Activated CD4-positive, CD25-positive, alpha-beta regulatory T cell treated with anti-CD3 and anti-CD28 coated beads, Interleukin-2, amount 50 U/mL, for 72 hours (primary cell): ENCODE measurements around the gene ZSWIM3.
A peak's percentile ranks its signal among the peaks of the same experiment; 100 is the strongest.

ENCODE experiments used
- DNase-seq: peaks from one replicate; pipeline ENCODE4 v3.0.0; 2021

Gene ZSWIM3

DNA sequence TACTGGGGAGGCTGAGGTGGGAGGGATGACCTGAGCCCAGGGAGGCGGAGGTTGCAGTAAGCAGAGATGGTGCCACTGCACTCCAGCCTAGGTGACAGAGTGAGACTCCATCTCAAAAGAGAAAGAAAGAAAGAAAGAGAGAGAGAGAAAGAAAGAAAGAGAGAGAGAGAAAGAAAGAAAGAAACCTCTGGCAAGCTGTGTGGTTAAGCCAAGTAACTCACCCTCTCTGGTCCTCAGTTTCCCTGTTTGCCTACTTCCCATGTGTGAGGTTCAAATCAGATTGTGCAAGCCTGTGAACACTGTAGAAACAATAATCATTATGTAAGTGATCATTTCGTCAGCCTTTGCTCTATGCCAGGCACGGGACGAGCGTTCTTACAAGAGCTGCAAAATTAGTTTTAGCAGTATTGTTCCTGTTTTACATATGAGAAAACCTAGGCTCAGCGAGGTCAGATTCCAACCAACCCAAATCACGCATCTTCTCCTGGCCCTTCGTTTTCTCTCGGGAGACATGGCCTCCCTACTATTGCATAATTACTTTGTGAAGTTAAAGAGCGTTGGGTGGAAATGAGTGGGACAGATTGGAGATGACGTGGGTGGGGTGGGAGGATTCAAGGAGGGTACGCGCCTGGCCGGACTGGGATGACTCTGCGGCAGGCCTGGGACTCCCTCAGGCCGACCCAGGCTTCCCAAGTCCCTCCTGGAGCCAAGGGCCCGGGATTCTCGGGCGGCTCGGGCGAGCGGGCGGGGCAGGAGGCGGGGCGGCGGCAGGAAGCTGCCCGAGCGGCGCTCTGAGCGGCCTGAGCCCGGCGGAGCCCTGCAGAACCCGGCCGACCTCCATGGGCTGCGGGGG is 24.2 kb upstream of the ZSWIM3 start, which contains the start of gene SNX21:
SNX21 (plus strand) TSS at position 770 of the 853 bp plus-strand sequence. CDS start 121 bp downstream, outside the sequence.
- DNase-seq, result no peak

DNA sequence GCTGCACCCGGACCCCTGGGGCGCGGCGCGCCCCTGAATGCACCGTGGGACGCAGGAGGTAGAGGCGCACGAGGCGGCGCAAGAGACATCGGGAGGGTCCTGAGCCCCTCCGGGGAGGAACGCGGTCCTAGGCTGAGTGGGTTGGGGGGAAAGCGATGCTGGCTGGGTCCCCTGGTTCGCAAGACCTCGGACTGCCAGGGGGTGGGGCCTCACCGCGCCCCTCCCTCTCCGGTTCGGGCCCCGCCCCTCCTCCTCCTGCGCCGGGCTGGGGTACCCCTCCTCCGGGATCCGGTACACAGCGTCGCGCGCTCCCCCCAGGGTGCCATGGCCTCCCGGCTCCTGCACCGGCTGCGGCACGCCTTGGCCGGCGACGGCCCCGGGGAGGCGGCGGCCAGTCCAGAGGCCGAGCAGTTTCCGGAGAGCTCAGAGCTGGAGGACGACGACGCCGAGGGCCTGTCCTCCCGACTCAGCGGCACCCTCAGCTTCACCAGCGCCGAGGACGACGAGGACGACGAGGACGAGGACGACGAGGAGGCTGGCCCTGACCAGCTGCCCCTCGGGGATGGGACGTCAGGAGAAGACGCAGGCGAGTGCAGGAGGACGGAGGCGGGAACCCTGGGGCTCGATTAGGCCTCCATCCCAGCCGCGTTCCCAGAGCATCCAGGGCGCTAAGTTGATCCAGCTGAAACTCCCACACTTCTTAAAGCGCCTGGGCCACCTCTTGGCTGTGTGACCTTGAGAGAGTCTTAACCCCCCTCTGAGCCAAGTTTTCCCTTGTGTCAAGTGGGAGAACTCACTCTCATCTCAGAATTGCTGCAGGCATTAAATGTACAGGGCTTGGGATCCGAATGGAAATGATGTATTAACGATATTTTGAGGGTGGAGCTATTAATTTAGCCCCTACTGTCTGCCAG is 23.3 kb upstream of the ZSWIM3 start:
- peak; percentile 65 for DNase-seq

DNA sequence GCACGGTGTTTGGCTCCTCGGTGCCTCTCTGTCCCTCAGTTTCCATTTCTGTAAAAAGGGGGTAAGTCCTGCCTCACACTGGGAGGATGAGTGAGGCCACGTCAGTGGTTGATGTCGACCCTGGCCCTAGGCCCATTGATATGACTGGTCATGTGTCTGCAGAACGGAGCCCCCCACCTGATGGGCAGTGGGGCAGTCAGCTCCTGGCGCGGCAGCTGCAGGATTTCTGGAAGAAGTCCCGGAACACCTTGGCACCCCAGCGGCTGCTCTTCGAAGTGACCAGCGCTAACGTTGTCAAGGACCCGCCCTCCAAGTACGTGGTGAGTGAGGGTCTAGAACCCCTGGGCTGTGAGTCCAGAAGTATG is 22.6 kb upstream of the ZSWIM3 start:
- no peak for DNase-seq

DNA sequence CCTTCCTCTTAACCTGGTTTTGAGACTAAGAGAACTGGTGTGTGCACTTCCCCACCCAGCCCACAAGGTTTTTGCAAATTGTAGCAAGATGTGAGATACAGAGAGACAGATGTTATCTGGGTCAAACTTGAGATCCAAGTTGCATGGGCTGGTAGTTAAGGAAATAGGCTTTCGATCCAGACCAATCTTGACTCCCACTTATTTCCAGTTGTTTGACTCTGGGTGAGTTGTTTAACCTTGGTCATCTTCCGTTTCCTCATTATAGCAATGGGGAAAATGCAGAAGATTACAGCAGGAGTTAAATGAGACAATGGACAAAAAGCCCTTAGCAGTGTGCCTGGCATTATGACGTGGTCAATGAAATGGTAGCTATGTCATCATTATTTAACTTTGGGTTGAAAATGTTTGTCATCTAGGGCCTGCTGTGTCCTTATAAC is 22.1 kb upstream of the ZSWIM3 start:
- no peak for DNase-seq

DNA sequence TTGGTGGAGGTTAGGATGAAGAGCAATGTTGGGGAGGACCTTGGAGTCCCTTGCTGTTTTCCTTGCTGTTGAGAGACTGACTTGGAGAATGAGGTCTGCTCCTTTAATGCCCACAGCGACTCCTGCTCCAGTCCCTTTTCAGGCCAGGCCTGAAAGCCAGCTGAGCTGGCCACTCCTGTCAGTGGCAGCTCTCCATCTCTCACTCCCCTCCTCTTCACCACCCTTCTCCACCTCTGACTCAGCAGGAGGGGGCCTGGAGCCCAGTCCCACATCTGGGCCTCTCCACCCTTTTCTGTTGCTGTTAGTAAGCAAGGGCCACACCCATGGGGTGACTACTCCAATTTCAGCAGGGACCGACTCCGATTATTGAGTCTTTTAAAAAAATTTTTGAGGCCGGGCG is 21.6 kb upstream of the ZSWIM3 start:
- no peak for DNase-seq

DNA sequence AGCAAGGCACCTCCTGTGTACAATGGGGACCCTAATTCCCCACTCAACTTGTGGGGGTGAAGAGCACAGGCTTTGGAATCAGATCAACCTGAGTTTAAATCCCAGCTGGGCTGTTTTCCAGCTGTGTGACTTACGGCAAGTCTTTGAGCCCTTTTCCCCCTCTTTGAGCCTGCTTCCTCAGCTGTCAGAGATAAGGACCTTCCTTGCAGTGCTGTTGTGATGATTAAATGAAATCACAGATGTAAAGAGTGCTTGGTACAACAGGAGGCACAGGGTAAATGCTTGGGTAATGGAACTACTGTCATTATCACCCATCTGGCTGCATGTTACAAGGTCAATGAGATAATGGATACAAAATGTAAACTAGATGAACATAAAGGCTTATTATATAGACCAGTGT is 20.6 kb upstream of the ZSWIM3 start:
- no peak for DNase-seq

DNA sequence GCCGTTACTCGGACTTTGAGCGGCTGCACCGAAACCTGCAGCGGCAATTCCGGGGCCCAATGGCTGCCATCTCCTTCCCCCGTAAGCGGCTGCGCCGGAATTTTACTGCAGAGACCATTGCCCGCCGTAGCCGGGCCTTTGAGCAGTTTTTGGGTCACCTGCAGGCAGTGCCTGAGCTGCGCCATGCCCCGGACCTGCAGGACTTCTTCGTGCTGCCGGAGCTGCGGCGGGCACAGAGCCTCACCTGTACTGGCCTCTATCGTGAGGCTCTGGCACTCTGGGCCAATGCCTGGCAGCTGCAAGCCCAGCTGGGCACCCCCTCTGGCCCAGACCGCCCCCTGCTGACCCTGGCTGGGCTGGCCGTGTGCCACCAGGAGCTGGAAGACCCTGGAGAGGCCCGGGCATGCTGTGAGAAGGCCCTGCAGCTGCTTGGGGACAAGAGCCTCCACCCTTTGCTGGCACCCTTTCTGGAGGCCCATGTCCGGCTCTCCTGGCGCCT is 16.7 kb upstream of the ZSWIM3 start:
- DNase-seq, result no peak

DNA sequence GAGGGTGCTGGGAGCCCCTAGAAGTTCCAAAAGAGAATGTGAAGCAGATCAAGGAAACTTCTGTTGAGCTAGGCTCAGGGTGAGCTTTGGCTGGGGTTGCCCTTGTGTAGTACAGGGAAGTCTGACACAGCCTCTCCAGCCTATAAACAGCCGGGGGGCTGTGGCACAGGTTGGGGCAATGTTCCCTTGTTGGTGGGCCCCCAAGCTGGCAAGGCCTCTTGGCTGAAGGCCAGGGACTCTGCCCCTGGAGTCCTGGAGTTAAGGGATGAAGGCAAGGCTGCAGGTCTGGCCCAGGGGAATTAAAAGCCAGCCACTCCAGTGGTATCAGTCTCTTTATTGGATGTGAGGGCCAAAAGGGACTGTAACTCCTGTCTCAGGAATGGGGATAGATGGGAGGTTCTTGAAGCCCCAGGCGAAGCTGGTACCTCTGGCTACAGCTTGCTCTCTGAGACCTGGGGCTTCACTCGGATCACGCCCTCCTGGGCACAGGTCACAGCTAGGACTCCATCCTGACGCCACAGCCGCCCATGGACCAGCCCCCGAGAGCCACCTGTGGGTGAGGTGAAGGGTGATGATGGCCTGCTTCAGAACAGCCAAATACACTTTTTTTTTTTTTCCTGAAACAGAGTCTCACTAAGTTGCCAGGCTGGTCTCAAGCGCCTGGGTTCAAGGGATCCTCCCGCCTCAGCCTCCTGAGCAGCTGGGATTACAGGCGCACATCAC is 15.8 kb upstream of the ZSWIM3 start:
- no peak for DNase-seq

DNA sequence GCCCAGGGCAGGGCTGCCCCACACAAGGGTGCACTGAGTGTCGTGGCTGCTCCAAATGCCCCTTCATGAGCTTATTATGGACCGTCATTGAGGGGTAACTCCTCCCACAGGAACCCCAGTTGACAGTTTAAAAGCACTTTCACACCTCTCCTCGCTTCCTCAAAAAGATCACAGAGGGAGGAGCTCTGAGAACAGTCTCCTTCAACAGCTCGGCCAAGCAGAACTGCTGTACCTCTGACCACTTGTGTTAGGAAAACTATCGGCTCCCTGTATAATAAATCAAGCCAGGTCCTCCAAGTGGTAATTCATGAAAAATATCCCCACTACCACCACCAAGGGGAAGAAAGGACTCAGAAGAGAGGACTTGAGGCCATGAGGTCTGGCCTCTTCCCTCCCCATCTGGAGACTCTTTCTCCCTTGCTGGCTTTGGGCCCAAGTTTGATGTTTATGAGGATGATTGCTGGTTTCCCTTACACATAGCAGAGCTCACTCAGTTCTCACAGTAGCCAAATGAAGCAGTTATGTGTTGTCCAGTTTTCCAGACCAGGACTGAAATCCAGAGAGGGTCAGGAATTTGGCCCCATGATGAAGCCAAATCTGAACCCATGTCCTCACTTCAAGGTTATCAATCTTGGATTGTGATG is 15.1 kb upstream of the ZSWIM3 start:
- DNase-seq, result no peak

DNA sequence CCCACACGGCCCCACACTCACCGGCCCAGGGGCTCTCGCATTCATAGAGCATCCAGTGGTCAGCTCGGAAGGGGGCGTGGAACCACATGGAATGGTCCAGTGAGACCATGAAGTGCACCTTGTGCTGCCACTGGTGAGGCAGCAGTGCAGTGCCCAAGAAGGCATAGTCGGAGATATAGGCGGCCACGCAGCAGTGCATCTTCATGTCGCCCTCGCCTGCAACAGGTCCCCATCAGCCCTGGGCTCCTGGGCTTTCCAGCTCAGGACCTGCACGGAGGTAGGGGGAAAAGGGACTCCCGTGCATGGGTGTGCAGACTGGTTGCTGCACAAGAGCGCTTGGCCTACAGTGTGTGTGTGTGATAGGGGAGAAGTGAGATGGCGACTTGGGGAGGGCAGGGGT is 13.9 kb upstream of the ZSWIM3 start:
- no peak for DNase-seq

DNA sequence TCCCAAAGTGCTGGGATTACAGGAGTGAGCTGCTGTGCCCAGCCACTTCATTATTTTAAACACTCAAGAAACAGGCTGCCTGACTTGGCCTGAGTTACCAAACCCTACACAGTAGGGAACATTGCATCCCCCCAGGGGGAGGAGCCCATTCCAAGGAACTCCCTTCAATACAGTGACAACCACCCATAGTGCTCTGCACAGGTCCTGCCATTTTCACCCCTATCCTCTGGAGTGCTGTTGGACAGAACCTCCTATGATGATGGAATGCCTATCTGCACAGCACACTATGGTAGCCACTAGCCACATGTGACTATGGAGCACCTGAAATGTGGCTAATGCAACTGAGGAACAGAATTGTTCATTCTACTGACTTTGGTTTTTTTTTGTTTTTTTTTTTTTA is 12.0 kb upstream of the ZSWIM3 start:
- no peak for DNase-seq

DNA sequence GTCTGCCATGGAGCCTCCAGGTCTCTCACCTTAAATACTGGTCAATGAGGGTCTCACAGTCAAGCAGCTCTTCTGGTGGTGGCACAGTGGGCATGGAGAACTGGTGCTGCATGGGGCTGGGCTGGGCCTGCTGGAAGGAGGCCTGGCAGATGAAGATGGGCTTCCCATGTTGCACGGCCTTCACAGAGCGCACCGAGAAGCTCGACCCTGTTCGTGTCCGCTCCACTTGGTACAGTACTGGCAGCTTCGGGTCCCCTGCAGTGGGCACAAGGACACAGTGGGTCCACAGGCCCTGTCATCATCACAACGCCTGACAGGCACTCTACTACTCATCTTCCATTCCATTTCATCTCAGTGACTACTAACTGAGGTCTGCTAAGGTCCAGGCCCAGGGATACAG is 9.0 kb upstream of the ZSWIM3 start:
- no peak for DNase-seq

DNA sequence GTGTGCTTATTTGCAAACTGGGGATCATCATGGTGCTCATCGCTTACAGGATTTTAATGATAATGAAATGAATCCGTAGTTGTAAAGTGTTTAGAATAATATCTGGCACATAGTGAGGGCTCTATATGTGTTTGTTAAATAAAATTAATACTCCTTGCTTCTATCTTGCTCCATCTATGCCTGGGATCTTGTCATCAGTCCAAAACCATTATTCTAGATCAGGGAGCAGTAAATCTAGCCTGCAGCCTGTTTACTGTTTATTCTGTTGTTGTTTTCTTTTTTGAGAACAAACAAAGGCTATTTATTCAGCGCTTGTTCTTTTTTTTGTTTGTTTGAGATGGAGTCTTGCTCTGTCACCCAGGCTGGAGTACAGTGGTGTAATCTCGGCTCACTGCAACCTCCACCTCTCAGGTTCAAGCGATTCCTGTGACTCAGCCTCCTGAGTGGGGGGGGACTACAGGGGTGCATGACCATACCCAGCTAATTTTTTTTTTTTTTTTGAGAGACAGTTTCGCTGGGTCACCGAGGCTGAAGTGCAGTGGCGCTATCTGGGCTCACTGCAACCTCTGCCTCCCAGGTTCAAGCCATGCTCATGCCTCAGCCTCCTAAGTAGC is 8.3 kb upstream of the ZSWIM3 start:
- no peak for DNase-seq

DNA sequence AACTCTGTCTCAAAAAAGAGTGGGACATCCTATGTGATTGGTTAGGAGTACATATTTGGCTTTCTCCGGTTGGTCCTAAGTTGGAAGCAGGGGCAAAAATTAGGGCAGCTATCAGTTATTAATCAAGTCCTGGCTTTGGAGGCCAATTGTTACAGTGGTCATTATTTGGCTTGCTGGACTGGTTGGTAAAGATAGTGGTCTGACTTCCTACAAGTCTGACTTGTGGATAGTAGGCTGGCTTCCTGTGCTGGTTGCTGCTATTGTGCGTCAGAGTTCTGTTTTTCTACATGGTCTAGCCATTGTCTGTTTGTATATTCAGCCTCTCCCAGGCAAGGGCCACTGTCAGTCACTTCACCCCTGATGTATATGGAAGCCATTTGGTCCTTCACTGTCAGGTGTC is 7.2 kb upstream of the ZSWIM3 start:
- DNase-seq, result no peak

DNA sequence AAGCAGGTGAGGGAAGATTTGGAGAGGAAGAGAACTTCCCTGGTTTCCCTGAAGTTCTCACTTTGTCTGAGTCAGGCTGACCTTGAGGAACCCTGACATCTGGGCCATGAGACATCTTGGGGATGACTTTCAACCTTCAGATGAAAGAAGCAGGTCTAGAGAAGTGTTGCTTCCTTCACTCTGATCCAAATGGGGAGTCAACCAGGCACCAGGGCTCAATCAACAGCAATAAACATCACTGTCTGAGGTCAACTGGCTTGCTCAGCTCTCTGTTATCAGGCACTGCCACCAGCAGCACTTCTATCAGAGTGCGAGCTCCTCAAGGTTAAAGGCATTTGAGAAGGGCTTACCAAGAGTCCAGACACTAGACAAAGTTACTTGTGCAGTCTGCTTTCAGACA is 6.5 kb upstream of the ZSWIM3 start:
- DNase-seq, result no peak

DNA sequence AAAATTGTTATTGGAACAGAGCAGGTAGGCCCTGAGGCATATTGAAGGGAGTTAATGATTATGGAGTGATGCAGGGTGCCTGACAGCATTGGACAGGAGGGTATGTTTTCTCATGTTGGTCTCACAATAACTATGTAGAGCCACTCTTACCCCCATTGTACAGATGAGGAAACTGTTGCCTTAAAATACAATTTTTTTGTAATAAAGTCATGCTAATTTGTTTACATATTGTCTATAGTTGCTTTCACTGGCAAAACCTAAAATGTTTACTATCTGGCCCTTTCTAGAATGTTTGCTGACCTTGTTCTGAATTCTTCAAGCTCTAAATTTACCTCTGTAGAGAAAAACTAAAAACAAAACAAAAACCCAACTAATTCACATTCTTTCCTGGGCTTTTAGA is 5.9 kb upstream of the ZSWIM3 start:
- no peak for DNase-seq

DNA sequence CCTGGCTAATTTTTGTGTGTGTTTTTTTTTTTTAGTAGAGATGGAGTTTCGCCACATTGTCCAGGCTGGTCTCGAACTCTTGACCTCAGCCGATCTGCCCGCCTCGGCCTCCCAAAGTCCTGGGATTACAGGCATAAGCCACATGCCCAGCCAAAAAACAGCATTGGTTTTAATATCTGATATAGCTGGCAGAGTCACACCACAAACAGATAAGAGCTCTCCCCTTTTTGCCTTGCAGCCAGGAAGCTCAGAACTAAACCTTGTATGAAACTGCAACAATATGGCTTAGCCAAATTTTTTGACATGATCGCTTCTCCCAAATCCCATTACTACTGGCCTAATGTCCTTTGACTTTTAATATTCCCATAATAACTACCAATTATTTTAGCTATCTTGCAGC is 5.1 kb upstream of the ZSWIM3 start:
- no peak for DNase-seq

DNA sequence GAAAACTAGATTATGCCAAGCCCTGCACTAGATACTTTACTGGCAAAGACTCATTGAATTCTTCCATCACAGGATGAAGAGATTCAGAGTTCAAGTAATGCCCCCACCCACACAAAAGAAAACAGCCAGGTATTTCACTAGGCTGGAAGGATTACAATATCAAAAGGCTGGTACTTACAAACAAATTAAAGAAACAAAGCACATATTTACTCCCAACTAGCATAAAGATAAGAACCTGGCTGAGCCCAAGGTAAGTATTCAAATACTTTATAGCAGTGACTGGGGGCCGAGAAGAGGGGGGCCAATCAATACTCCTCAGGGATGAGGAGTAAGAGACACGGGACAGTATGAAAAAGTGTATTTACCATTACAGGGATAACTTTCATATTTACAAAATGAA is 3.9 kb upstream of the ZSWIM3 start:
- no peak for DNase-seq

DNA sequence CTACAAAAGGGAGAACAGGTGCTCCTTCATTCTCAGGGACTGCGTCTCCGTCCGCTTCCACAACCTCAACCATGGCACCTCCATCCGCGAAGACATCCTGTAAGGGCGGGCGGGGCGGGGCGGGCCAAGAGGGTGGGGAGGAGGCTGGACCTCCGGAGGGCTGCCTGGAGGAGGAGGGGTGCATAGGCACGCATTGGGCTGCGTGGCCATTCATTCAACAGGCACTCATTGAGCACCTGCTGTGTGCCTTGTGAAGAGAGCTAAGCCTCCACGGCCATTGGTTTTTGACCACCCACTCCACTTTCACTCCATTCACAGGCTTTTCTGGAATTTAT is 435 bp downstream of the ZSWIM3 start:
- no peak for DNase-seq

DNA sequence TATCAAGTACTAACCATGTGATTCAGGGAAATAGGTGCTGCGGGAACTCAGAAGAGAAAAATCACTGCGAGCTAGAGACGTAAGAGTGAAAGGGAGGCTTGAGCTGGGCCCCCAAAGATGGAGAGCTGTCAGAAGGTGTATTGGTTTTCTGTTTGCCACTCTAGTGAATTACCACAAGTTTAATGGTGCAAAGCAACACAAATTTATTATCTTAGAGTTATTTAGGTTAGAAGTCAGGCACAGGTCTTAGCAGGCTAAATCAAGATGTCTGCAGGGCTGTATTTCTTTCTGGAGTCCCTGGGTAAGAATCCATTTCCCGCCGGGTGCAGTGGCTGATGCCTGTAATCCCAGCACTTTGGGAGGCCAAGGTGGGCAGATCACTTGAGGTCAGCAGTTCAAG is 2.5 kb downstream of the ZSWIM3 start:
- no peak for DNase-seq

DNA sequence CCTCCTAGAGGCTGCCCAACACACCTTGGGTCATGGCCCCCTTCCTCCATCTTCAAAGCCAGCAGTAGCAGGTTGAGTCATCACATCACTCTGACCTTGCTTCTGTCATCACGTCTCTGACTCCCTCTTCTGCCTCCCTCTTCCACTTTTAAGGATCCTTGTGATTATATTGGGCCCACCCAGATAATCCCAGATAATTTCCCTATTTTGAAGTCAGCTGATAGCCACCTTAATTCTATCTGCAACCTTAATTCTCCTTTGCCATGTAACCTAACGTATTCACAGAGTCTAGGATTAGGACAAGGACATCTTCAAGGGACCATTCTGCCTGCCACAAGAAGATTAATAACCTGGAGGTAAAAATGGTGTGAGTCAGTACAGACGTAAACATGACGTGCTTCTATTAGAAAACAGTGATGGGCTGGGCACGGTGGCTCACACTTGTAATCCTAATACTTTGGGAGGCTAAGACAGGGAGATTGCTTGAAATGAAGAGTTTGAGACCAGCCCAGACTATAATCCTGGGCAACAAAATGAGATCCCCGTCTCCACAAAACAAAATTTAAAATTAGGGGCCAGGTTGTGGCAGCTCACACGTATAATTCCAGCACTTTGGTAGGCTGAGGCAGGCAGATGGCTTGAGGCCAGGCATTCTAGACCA is 3.3 kb downstream of the ZSWIM3 start:
- DNase-seq, result no peak
